Endothelial cell of umbilical vein (primary cell): ENCODE data around the gene SSR1.

Source experiments
- EZH2 ChIP-seq: IDR thresholded peaks from 2 replicates; pipeline ENCODE4 v1.6.1; 2012; ENCODE audit warnings: borderline replicate concordance, low read depth, mild to moderate bottlenecking, moderate library complexity, low read length, inconsistent platforms; ENCODE audit not compliant: severe bottlenecking
- FOS ChIP-seq: IDR thresholded peaks from 2 replicates; pipeline ENCODE4 v1.6.1; 2011; ENCODE audit warnings: mild to moderate bottlenecking, low read length, moderate library complexity, borderline replicate concordance; ENCODE audit not compliant: insufficient read depth
- POLR2A ChIP-seq: IDR thresholded peaks from 2 replicates; pipeline ENCODE4 v1.6.1; 2012; ENCODE audit warnings: low read depth, mild to moderate bottlenecking, control low read depth, low read length
- POLR2AphosphoS5 ChIP-seq: IDR thresholded peaks from 2 replicates; pipeline ENCODE4 v1.6.1; 2012; ENCODE audit warnings: low read depth, mild to moderate bottlenecking, control low read depth, low read length, moderate library complexity; ENCODE audit not compliant: insufficient read depth
- TF ChIP-seq, protein P1 (sequence below), 2 donors: IDR thresholded peaks; 1 replicate in 1 of 2; 2 replicates in 1 of 2; pipeline ENCODE4 v1.5.1; 2011; ENCODE audit warnings: low read length in 2 of 2, mild to moderate bottlenecking in 2 of 2, moderate library complexity in 2 of 2, control low read depth in 1 of 2, inconsistent platforms in 1 of 2, low read depth in 1 of 2; ENCODE audit not compliant: insufficient read depth in 1 of 2; ENCODE audit errors: extremely low read depth in 1 of 2
- TF ChIP-seq, protein P2 (sequence below): IDR thresholded peaks from 2 replicates; pipeline ENCODE4 v1.6.1; 2011; ENCODE audit not compliant: insufficient read depth, insufficient read length

DNA sequence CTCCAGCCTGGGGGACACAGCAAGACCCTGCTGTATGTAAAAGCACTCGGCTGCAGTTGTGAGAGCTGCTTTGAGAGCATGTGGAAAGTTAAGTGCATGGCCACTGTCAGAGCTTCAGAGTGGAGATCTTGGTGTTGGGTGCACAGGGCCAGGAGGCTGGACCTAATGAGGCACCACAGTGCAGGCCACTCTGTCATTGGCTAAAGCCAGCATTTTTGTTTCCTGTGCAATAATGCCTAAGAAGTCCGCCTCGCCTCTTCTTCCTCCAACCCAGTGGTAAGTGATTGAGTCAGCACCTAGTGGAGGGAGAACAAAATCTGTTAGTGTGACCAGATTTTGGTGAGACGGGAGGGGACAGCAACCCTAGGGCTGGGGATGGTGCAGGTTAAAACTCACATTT, 60.6 kb downstream of the SSR1 start:
- TF ChIP-seq POLR2AphosphoS5: no peak
- TF ChIP-seq, protein P1, sequence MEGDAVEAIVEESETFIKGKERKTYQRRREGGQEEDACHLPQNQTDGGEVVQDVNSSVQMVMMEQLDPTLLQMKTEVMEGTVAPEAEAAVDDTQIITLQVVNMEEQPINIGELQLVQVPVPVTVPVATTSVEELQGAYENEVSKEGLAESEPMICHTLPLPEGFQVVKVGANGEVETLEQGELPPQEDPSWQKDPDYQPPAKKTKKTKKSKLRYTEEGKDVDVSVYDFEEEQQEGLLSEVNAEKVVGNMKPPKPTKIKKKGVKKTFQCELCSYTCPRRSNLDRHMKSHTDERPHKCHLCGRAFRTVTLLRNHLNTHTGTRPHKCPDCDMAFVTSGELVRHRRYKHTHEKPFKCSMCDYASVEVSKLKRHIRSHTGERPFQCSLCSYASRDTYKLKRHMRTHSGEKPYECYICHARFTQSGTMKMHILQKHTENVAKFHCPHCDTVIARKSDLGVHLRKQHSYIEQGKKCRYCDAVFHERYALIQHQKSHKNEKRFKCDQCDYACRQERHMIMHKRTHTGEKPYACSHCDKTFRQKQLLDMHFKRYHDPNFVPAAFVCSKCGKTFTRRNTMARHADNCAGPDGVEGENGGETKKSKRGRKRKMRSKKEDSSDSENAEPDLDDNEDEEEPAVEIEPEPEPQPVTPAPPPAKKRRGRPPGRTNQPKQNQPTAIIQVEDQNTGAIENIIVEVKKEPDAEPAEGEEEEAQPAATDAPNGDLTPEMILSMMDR (IDR thresholded peaks at IDR 0.05; ENCODE audit: extremely low read depth in 1 of 2, insufficient read depth in 1 of 2, low read depth in 1 of 2, low read length in 2 of 2): no peak
- no peak for TF ChIP-seq EZH2
- no peak for TF ChIP-seq POLR2A
- no peak for TF ChIP-seq FOS
- TF ChIP-seq, protein P2, sequence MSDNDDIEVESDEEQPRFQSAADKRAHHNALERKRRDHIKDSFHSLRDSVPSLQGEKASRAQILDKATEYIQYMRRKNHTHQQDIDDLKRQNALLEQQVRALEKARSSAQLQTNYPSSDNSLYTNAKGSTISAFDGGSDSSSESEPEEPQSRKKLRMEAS: no peak
